GM18502 (cell line): ENCODE results near the gene CCDC63.
"Not testable (repeated sequence)": the region's sequence is repeated elsewhere in the genome, so short reads cannot be mapped to it uniquely, and the experiment has no call there.

Source experiments
- ATAC-seq: cut with Tn5 transposase; IDR thresholded peaks from one replicate; pipeline ENCODE4 v1.9.1; 2021; ENCODE audit warnings: mild to moderate bottlenecking; ENCODE audit not compliant: unreplicated experiment, poor library complexity

The CCDC63 gene

GRCh38 chr12:110941391-110941790, 94.6 kb downstream of the CCDC63 start:
- ATAC-seq, result no peak

GRCh38 chr12:110943373-110943772, 96.6 kb downstream of the CCDC63 start:
- ATAC-seq, result no peak

GRCh38 chr12:110948041-110948440, 101.3 kb downstream of the CCDC63 start:
- no peak for ATAC-seq

- ATAC-seq, result not testable (repeated sequence)
Observed at GRCh38 chr12:110950466-110950865, 103.7 kb downstream of the CCDC63 start.

GRCh38 chr12:110950867-110951266, 104.1 kb downstream of the CCDC63 start:
- ATAC-seq, result not testable (repeated sequence)
